GM19023 (cell line): Measurements from ENCODE around the gene PTPRH.

Experiments used
- ATAC-seq: cut with Tn5 transposase; IDR thresholded peaks from one replicate; pipeline ENCODE4 v1.9.1; 2021; ENCODE audit warnings: mild to moderate bottlenecking, moderate library complexity; ENCODE audit not compliant: unreplicated experiment

Gene PTPRH

GRCh38 chr19:55245236-55245904 lies 36.1 kb upstream of the PTPRH start:
- no peak for ATAC-seq

GRCh38 chr19:55244004-55244680 lies 34.8 kb upstream of the PTPRH start:
- ATAC-seq = no peak

- no peak for ATAC-seq
Observed at GRCh38 chr19:55242517-55242916, 33.2 kb upstream of the PTPRH start.

- no peak for ATAC-seq
Observed at GRCh38 chr19:55241935-55242464, 32.7 kb upstream of the PTPRH start.

- no peak for ATAC-seq
Observed at GRCh38 chr19:55241143-55241934, 32.0 kb upstream of the PTPRH start.

GRCh38 chr19:55240713-55241020 lies 31.4 kb upstream of the PTPRH start:
- ATAC-seq = no peak

GRCh38 chr19:55239004-55239403 lies 29.7 kb upstream of the PTPRH start:
- ATAC-seq = no peak

- ATAC-seq = no peak
Observed at GRCh38 chr19:55238030-55238429, 28.7 kb upstream of the PTPRH start.

- no peak for ATAC-seq
Observed at GRCh38 chr19:55232986-55233385, 23.7 kb upstream of the PTPRH start.

GRCh38 chr19:55232286-55232602 lies 22.9 kb upstream of the PTPRH start:
- no peak for ATAC-seq

GRCh38 chr19:55231391-55232285 lies 22.3 kb upstream of the PTPRH start:
- ATAC-seq = no peak

- no peak for ATAC-seq
Observed at GRCh38 chr19:55230780-55231179, 21.5 kb upstream of the PTPRH start.

GRCh38 chr19:55230329-55230728 lies 21.0 kb upstream of the PTPRH start:
- ATAC-seq = no peak

- ATAC-seq = no peak
Observed at GRCh38 chr19:55229789-55230182, 20.5 kb upstream of the PTPRH start.

- no peak for ATAC-seq
Observed at GRCh38 chr19:55229145-55229788, 20.0 kb upstream of the PTPRH start.

GRCh38 chr19:55228403-55229031 lies 19.2 kb upstream of the PTPRH start, which contains the start of gene TMEM86B:
TSS of gene TMEM86B (minus strand) at chr19:55228763. CDS start at chr19:55228741, 22 bp downstream.
- no peak for ATAC-seq

GRCh38 chr19:55228015-55228391 lies 18.7 kb upstream of the PTPRH start:
- ATAC-seq = no peak

GRCh38 chr19:55227241-55228014 lies 18.1 kb upstream of the PTPRH start:
- ATAC-seq = no peak

- ATAC-seq = no peak
Observed at GRCh38 chr19:55226788-55227187, 17.5 kb upstream of the PTPRH start.
